Kidney capillary endothelial cell (primary cell): ENCODE measurements around the gene PROCA1.

Experiments
- DNase-seq: peaks from one replicate; pipeline ENCODE4 v3.0.0-alpha.2; 2018; ENCODE audit warnings: low spot score

The PROCA1 gene

DNA sequence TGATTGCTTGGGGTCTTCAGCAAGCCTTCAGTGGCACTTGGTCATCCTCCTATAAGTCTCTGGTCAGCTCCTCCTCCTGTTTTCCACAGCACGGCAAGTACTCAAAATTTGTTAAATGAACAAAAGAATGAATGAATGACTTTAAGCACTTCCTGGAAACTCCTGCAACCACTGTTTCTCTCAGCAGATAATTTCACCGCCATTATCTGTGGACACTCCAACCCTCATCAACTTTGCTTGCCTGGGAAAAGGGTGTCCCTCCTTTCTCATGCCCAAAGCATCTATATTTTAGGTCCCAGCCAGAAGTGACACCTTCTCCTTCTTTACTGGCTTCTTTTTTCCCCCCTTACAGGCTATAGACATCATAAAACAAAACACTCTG is 4.4 kb downstream of the PROCA1 start:
- DNase-seq: no peak

DNA sequence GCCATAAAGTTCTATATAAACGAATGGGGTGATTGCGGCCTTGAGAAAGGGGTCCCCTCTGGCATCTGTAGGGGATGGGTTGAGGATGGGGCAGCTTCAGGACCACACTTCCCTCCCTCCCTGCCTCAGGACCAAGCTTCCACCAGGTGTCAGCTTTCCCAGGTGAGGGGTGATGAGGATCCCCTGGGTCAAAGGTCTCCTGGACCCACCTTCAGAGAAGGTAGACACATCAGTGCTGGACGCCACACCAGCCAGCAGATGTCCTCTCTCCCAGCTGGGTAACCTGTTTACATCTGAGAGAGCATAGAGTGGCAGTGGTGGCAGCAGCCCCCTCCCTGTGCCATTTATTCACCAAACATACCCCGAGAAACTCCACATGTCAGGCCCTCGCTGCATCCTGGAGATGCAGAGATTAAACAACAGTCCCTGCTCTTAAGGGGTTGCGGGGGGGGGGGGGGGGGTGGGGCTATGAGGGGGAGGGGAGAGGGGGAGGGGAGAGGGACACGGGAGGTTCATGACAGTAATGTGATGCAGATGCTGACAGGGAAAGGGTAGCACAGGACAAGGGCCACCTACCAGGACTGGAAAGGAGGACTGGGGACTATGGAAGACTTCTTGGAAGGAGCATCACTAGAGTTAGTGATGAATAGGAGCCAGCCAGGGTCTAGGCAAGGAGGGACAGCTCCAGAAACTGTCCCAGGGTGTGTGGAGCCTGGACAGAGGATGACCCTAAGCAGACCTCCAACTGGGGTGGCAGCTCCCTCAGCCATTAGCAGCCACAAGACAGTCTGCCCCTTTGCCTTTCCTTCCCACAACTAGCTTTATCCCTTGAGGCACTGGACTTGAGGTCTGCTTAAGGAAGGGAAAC is 5.0 kb downstream of the PROCA1 start:
- DNase-seq: no peak

DNA sequence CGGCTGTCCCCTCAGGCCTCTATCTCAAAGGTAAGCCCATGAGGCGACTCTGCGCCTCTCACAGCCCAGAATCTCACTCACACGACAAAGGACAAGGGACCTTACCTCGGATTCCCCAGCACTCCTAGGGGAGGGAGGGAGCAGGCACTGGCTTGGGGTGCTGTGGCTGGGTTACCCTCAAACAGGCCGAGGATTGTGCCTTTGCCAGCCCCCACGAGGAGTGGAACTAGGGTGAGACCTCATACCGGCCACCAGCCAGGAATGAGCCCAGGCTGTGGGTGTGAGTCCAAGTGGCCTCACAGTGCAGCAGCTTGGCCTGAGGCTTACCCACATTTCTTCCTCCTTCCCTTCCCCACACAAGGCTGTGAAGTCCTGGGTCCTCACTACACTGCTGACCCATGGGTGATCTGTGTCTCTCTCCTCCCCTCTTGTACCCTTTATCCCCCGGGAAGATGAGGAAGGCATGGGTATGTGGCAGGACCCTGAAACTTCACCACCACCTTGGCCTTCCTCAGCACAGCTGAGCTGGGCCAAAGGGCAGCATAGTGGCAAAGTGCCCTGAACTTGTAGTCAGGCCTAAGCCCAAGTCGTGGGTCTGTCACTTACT is 5.9 kb downstream of the PROCA1 start:
- DNase-seq: no peak

DNA sequence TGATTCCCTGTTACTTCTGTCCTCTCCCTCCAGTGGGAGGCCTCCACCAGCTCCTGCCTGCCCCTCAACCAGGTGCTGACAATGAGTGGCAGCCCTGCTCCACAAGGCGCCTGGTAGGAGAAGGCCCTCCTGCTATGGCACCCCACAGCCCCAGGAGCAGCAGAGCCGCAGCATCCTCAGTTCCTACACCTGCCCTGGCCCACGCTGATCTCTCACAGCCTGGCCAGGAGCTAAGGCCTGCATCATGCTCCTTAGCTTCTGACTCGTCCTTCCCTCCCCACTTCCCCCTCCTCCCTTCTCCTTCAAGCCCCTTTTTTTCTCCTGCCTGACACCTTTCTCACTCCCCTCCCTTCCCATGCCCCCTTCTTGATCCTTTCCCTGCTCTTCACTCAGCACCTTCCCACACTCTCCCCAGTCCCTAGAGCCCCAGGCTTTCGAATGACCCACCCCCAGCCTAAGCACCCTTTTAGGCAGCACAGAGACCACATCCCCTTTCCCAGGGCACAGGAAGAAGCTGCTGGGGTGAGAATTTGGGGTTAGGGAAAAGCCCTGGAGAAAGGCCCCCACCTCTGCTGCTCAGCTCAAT is 6.5 kb downstream of the PROCA1 start:
- DNase-seq: no peak

DNA sequence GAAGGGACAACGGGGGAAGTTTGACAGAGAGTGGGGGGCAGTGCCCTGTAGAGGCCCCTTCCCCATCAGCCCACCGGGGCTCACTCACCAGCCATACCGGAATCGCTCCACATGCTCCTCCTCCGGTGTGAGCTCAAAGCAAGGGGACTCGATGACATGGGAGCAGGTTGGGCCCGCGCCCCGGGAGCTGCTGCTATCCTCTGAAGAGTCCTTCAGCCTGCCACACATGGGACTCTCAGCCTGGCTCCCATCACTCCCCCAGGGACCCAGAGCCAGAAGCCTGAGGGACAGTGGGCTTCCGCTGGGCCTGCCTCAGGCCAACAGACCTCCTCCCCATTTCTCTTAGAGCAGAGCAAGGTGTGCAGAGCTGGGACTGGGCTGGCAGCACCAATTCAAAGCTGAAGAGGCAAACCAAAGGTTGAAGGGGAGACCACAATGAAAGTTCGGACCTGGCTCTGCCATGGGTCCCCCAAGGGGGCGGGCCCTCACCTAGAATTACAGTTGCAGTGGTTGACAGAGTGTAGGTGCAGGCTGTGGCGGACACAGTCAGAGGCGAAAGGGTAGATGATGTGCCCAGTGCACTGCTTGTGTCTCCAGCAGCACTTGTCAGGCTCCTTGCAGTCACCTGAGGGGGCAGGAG is 7.3 kb downstream of the PROCA1 start:
- no peak for DNase-seq

DNA sequence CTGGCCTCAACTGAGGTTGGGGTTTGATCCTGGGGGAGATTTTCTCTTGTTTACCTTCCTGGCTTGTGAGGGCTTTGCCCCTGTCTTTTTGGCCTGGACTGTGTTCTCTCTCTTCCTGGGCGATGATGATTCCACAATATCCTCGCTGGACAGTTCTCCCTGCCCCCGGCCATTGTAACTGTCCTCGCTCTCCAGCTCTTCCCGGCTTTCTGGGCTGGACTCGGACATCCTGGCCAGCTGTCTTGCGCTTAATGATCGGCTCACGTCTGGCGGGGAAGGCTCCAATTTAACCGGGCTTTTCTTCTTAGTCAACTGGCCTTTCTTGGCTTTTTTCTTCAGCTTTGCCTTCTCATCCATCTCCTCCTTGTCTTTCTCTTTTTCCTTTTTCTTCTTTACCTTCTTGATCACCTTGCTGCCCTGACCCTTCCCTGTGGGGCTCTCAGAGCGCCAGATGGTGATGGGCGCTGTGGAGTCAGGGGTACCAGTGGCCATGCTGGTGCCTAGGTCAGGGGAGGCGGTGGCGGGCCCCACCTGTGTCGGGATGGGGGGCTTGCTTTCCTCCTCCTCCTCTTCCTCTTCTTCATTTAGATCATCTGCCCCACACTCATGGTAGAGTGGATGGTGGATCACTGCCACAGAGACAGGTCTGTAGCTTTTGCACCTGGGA is 8.0 kb downstream of the PROCA1 start:
- DNase-seq: no peak

DNA sequence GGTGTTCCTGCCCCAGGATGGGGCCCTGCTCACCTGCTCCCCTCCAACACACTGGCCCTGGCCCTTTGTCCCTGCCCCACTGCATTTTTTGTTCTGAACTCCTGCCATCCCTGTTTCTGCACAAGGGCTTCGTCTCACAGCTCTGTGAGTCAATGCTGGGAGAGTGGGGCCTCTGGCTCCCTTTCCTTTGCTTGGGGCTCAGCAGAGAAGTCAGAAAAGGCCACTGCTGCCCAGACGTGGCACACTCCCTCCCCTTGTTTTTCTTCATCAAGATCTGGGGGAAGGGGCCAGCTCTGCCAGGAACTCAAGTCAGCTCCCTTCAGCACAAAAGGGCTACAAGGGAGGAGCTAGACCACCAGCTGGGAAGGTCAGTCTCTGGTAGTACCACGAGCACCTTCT is 8.9 kb downstream of the PROCA1 start:
- DNase-seq: no peak

DNA sequence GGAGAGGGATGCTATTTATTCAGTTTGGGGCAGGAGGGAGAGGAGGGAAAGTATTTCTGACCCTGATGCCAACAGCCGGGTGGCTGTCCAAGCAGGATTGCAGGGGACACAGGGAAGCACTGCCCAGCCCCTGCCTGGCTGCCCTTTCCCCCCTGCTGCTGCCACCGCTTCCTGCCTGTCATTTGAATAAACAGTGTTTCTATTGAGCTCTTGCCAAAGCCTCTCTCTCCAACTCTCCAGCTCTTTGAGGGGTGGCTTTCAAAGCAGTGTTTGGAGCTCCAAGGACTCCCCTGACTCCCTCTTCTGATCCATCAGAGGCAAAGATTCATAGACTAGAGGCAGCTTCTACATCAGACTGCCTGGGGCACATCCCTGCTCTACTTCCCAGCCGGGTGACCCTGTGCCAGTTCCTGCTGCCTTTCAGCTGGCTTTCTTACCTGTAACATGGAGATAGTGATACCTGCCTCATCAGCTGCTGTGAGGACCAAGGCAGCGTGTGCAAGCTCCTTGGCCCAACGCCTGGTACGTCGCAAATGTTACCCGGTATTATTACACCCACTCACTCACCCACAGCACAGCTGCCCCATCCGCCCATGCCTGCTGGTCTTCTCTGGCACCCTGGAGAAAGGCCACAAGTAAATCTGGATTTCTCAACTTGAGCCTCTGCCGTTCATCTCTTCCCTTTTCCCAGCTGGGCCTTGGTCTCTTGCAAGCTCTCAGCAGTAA is 9.5 kb downstream of the PROCA1 start:
- DNase-seq: no peak

DNA sequence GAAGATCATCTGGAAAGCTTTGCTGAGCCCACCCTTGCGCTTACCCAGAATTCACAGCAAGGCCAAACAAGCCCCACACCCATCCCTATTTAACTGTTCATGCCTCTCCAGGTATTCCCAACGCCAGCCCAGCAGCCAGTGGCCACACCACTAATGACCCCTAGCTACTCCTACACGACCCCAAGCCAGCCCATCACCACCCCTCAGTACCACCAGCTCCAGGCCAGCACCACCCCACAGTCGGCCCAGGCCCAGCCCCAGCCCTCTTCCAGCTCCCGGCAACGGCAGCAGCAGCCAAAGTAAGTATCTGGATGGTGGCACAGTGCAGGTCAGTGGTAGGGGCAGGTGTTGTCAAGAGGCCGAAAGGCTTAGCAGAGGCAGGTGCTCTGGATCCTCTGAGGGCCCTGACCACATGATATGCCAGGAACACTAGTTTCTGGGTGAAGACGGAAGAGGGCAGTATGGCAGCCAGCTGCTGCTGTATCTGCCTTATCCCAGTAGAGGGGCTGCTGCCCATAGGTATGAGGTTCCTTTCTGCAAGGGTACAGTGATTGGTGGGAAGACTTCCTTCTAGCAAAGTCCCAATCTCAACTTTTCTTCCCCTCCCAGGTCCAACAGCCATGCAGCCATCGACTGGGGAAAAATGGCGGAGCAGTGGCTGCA is 10.7 kb downstream of the PROCA1 start:
- no peak for DNase-seq

DNA sequence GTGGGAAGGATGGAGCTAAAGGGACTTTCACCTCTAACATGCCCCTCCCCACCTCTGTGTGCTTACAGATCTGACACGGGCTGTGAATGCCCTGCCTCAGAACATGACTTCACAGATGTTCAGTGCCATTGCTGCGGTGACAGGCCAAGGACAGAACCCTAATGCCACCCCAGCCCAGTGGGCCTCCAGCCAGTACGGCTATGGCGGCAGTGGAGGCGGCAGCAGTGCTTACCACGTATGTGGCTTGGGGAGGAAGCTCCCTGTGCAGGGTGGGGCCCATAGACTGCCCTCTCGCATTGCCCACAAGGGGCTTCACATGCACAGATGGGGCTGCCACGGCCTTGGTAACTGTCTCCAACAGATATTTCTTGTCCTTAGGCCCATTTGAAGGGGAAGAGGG is 11.4 kb downstream of the PROCA1 start:
- DNase-seq: no peak

DNA sequence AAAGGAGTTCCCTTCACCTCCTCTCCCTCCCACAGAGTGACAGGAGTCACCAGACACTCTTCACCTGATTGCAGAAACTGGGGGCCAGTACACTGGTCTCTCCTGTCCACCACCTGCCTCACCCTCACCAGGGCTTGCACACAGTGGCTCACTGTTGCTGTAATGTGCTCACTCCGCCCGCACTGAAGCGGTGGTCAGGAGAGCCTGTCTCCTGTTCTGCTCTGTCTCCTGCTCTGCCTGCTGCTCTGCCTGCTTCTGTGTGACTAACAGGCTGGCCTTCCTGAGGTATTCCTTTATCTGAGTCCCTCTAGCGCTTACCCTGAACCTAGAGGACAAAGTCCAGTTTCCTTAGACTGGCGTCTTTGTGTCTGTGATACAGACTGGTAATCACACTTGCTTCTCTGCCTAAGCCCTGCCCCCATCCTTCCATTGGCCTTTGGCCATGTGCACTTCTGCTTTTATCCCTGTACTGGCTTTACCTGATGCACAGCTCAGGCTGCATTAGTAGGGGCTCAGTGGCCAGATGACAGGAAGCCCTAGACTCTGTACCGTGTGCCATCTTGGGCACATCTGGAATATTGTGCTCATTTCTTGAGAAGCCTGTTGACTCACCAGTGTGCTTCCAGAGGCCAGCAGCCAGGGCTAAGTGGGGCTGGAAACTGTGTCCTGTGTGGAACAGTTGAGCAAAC is 13.3 kb downstream of the PROCA1 start:
- no peak for DNase-seq

DNA sequence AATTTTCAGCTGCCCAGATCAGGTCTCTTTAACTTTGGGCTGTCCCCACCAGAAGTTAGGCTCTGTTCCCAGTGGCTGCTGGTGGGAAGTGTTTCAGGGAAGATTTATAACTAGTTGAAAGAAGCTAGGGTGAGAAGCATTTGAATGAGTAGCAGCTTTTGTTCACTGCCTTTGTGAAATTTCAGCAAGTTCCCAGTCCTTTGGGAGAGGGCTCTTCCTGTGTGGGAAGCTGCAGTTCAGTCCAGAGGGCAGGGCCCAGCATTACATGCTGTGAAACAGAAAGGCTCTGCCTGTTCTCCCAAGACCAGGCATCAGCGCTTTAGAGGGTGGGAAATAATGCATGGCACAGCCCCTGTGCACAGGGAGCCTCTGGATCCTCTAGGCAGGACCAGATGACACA is 17.8 kb downstream of the PROCA1 start:
- no peak for DNase-seq

DNA sequence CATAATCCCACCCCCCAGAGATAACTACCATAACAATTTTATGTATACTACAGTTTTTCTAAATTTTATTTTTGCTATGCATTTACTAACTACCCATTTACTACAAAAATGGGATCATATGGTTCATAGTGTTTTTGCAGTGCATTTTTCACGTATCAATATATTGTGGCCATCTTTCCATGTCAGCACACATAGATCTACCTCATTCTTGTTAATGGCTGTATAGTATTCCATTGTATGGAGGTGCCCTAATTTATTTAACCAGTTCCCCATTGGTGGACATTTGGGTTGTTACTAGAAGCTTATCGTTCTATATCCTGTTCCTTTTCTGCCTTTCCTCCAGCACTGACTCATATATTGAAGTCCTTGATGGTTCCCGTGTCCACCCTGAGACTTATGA is 22.7 kb downstream of the PROCA1 start:
- no peak for DNase-seq

DNA sequence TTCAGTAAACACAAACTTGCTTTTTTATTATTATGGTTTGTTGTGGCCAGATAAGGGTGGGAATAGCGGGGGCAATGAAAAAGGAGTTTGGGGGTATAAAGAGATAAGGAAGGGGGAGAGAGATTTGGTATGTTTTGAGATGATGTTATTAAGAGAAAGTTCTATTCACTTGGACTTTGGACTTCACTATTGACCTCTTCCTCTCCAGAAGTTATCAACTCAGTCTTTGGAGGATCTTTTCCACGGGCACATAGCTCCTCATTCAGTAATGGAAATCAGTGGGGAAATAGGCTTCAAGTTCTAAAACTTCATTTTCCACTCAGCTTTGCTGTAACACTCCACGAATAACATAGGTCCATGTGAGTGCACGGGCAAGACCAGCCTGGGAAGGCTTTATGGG is 23.2 kb downstream of the PROCA1 start:
- DNase-seq: no peak

DNA sequence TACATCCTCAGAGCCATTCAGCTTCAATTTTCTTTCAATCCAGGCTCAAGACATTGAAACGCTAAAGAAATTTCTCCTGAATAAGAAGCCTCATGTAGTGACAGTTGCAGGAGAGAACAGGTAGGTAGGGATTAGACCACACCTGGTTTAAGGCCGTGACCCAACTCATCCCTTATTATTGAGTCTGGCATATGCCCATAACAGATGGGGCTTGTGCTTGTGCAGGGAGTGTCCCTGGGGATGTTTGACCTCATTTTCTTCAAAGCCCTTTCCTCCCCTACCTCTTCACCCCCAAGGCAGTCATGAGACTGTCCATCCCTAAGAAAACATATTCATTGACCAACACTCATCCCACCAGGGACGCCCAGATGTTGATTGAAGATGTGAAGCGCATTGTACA is 25.4 kb downstream of the PROCA1 start:
- no peak for DNase-seq

DNA sequence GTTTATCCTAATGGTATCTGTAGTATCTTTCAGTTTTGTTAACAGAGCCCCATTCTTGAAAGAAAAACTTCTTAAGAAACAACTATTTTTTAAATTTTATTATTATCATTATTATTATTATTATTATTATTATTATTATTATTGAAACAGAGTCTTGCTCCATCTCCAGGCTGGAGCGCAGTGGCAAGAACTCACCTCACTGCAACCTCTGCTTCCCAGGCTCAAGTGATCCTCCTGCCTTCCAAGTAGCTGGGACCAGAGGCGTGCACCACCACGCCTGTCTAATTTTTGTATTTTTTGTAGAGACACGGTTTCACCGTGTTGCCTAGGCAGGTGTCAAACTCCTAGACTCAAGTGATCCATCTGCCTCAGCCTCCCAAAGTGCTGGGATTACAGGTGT is 26.3 kb downstream of the PROCA1 start:
- no peak for DNase-seq

DNA sequence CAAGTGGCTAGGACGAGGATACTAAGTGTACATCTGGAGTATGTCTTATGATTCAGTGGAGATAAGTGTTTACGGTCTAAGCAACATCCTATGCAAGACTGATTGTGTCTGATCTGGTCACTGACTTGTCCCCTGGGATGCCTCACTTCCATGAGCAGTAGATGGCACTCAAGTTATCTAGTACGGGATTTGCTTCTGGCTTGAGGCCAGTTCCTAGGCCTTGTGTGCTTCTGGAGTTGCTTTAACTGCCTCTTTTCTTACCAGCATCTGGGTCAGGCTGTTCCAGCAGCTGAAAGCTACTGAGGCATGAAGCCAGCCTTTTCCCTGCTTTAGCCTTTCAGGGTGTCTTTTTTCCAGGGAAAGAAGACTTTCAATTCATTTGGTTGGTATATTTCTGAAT is 26.7 kb downstream of the PROCA1 start:
- DNase-seq: no peak

DNA sequence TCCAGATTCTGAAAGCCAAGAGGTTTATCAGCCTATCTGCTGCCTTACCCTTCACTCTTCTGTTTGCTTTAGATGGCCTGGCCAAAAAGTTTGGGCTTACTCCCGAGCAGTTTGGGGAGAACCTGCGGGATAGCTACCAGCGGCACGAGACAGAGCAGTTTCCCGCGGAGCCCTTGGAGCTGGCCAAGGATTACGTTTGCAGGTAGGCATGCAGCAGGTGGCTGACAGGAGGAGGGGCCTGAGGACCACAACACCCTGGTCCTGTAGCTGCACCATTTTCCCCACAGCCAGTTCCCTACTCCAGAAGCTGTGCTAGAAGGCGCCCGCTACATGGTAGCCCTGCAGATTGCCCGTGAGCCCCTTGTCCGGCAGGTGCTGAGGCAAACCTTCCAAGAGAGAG is 29.0 kb downstream of the PROCA1 start:
- no peak for DNase-seq

DNA sequence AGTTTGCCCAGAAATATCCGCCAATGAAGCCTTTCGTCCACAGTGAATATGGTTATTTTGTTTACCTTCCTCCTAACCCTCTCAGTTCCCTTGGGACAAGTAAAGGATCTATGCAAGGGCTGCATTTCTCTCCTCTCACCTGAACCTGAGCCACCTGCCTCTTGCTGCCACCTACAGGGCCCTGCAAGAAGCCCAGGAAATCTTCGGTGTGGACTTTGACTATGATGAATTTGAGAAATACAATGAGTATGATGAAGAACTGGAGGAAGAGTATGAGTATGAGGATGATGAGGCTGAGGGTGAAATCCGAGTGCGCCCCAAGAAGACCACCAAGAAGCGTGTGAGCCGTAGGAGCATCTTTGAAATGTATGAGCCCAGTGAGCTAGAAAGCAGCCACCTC is 35.7 kb downstream of the PROCA1 start:
- DNase-seq: no peak

DNA sequence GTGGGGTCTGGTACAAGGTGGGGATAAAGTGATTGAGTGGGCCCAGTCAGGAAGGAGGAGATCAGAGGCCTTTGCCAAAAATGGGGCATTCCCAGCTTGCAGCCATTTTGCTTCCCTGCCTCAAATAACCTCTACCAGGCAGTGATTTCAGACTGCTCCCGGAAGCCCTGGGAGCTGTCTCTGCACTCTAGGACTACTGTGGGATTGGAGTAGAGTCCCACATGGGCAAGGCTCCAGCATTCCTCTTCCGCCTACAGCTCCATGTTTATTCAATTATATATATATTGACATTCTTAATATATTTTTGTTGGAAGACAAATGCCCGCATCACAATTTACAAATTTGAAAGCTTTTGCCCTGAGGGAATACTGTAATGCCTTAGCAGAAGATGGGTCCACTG is 36.2 kb downstream of the PROCA1 start:
- DNase-seq: no peak

DNA sequence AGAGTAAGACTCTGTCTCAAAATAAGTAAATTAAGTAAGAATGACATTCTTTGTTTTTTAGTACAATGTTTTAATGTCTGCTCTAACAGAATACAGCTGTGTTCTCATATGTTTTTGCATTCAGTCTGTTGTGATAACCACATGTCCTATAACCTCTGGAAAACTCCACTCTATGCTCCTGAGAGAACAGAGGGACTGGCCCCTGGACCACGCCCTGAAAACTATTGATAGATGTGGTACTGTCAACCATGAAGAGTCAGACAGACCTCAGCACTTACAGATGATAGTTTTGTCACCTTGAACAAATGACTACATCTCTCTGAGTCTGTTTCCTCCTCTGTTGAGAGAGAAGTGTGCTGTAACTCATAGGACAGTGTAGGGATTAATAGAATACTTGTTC is 41.8 kb downstream of the PROCA1 start:
- DNase-seq: no peak
